ENCODE results near the gene AUH.

DNA sequence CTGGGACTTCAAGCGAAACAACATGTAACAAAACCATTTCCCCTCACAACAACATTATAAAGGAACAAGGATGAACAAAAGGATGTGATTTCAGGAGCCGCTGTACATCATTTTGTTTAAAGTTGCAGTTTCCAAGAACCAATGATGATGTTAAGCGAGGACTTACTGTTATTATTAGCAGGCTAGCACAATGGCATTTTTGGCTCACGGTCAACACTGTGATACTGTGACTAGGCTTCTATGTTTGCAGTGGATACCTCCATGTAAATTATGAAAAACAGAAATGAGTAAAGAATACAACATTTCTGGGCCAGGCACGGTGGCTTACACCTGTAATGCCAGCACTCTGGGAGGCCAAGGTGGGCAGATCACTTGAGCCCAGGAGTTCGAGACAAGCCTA, 113.0 kb downstream of the AUH start:
- TF ChIP-seq POLR2A (IDR thresholded peaks at IDR 0.05) = no peak
- TF ChIP-seq, protein P1, sequence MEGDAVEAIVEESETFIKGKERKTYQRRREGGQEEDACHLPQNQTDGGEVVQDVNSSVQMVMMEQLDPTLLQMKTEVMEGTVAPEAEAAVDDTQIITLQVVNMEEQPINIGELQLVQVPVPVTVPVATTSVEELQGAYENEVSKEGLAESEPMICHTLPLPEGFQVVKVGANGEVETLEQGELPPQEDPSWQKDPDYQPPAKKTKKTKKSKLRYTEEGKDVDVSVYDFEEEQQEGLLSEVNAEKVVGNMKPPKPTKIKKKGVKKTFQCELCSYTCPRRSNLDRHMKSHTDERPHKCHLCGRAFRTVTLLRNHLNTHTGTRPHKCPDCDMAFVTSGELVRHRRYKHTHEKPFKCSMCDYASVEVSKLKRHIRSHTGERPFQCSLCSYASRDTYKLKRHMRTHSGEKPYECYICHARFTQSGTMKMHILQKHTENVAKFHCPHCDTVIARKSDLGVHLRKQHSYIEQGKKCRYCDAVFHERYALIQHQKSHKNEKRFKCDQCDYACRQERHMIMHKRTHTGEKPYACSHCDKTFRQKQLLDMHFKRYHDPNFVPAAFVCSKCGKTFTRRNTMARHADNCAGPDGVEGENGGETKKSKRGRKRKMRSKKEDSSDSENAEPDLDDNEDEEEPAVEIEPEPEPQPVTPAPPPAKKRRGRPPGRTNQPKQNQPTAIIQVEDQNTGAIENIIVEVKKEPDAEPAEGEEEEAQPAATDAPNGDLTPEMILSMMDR (IDR thresholded peaks at IDR 0.05) = no peak
